Measurements from ENCODE around the gene ARMC3.

Gene ARMC3

DNA sequence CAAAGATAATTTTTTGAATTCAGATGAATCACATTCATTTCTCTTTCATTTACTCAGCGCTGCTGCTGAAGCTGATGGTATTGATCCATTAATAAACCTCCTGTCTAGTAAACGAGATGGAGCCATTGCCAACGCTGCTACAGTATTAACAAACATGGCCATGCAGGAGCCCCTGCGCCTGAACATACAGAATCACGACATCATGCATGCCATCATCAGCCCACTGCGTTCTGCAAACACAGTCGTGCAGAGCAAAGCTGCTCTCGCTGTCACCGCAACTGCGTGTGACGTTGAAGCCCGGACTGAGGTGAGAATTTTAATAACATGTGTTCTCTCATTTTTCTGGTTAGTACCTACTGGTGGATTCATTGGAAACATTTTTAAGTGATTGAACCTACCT lies 70.2 kb downstream of the ARMC3 start:
- Mint-ChIP-seq H3K9me3 (no peaks in the 10 kb centered on the region), H3K27ac (no peak overlapping the region), H3K36me3 (ENCODE audit: low read depth) (no peaks in the 10 kb centered on the region), H3K4me3 (no peak overlapping the region), H3K4me1 (peaks cover 44% of the 10 kb centered on the region), H3K27me3 (ENCODE audit: low read depth) (no peaks in the 10 kb centered on the region)
- TF ChIP-seq, protein P1, sequence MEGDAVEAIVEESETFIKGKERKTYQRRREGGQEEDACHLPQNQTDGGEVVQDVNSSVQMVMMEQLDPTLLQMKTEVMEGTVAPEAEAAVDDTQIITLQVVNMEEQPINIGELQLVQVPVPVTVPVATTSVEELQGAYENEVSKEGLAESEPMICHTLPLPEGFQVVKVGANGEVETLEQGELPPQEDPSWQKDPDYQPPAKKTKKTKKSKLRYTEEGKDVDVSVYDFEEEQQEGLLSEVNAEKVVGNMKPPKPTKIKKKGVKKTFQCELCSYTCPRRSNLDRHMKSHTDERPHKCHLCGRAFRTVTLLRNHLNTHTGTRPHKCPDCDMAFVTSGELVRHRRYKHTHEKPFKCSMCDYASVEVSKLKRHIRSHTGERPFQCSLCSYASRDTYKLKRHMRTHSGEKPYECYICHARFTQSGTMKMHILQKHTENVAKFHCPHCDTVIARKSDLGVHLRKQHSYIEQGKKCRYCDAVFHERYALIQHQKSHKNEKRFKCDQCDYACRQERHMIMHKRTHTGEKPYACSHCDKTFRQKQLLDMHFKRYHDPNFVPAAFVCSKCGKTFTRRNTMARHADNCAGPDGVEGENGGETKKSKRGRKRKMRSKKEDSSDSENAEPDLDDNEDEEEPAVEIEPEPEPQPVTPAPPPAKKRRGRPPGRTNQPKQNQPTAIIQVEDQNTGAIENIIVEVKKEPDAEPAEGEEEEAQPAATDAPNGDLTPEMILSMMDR (IDR thresholded peaks at IDR 0.05; ENCODE audit: unreplicated experiment in 3 of 3) = no peak

DNA sequence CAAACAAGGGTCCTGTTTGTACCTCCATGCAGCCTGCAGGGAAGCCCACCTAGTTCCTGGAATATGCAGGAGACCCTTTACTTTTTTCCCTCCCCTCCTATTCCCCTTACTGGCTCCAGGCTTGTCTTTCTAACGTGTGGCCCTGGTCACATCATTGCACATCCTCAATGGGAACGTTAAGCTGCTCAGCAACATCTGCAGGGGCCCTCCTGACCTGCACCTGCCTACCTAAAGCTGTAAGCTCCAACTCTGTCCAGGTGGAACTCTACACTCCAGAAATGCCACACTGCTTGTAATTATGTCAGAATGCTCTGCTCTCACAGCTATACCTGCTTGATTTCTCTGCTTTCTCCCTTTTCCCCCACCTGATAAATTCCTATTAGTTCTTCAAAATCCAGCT lies 72.1 kb downstream of the ARMC3 start:
- H3K4me3 Mint-ChIP-seq = no peak overlapping the region

DNA sequence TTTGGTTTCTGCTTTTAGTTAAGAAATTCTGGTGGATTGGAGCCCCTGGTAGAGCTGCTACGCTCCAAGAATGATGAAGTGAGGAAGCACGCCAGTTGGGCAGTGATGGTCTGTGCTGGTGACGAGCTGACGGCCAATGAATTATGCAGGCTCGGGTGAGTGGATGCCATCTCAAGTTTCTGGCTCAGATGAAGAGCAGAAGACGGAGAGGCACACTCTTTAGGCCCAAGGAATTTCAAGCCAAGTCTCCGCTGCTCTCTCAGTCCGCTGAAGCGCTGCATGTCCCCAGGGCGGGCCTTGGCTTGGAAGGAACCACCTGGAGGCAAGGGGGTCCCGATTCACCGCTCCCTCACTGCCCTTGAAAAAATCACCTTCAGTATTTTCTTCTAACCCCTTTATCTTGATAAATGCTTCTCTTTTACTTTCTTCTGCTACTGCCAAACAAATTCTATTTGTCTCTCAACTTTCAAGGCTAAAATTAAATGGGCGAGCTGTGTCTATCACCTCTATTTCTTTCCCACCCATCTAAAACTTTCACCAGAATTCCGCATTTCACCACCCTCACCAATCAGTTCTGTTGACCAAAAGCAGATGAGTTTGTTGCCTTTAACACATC lies 74.2 kb downstream of the ARMC3 start:
- no peak overlapping the region for H3K4me3 Mint-ChIP-seq
- peaks cover 4% of the 10 kb centered on the region for H3K27me3 Mint-ChIP-seq (ENCODE audit: low read depth)
- TF ChIP-seq, protein P1 (IDR thresholded peaks at IDR 0.05; ENCODE audit: unreplicated experiment in 3 of 3) = no peak
- H3K4me1 Mint-ChIP-seq = peaks cover 63% of the 10 kb centered on the region
- peak overlapping the region in 2 of 3 experiments; percentile 39 to 45 for H3K27ac Mint-ChIP-seq
- peaks cover 2% of the 10 kb centered on the region for H3K9me3 Mint-ChIP-seq
- no peaks in the 10 kb centered on the region for H3K36me3 Mint-ChIP-seq (ENCODE audit: low read depth)

More for the DNA sequence above, 72.1 kb downstream of the ARMC3 start:
- Mint-ChIP-seq H3K27me3 (ENCODE audit: low read depth) (no peaks in the 10 kb centered on the region), H3K27ac (no peak overlapping the region), H3K4me1 (peaks cover 50% of the 10 kb centered on the region), H3K36me3 (ENCODE audit: low read depth) (no peaks in the 10 kb centered on the region), H3K9me3 (peaks cover 2% of the 10 kb centered on the region)
- TF ChIP-seq, protein P1 (IDR thresholded peaks at IDR 0.05; ENCODE audit: unreplicated experiment in 3 of 3) = no peak

DNA sequence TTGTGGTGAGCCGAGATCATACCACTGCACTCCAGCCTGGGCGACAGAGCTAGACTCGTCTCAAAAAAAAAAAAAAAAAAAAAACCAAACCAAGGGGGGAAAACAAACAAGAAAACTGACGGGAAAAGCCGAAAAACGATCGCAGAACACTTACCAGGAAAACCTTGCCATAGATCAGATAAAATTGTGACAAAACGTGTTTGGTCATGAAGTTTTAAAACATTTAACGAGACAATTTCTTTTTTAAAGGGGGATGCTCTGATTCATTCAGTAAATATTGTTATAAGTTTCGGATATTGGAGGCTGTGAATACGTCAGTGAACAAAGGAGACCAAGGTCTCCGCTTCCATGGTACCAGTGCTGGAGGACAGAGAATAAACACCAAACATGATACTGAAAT lies 77.3 kb downstream of the ARMC3 start:
- TF ChIP-seq, protein P1 (IDR thresholded peaks at IDR 0.05; ENCODE audit: unreplicated experiment in 3 of 3) = no peak
- Mint-ChIP-seq H3K27me3 (ENCODE audit: low read depth) (peaks cover 4% of the 10 kb centered on the region), H3K36me3 (ENCODE audit: low read depth) (no peaks in the 10 kb centered on the region), H3K4me3 (no peak overlapping the region), H3K4me1 (peaks cover 60% of the 10 kb centered on the region), H3K27ac (no peak overlapping the region), H3K9me3 (peaks cover 2% of the 10 kb centered on the region)

DNA sequence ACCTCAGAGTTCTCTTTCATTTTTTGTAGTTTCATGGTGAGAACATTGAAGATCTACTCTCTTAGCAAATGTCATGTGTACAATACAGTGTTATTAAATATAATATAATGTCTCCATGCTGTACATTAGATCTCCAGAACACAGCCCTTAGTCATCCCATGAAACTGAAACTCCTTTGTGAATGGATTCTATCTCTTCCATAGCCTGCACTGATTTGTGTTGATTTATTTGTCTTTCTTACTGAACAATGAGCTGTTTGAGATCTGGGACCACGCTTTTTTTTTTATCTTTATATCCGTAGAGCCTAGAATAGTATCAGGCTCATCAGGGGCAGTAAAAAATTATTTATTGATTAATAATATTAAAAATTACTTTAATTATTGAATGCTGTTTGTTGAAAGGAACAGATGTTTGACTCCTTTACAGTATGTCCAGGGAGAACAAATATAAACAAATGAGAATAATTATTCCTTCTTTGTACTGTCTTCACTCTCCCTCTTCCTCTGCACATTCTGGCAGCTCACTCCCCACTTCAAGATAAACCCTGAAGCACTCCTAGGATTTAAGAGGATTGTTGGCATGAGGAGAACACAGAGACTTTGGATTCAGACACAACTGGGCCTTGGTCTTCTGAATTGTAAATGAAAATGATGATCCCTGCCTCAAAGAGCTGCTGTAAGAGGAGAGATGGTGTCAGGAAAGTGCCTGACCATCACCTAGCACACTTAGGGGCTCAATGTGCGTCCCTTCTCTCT lies 85.9 kb downstream of the ARMC3 start:
- Mint-ChIP-seq H3K27ac (no peak overlapping the region), H3K27me3 (ENCODE audit: low read depth) (peaks cover 7% of the 10 kb centered on the region), H3K4me3 (no peak overlapping the region), H3K9me3 (no peaks in the 10 kb centered on the region), H3K36me3 (ENCODE audit: low read depth) (no peaks in the 10 kb centered on the region), H3K4me1 (peaks cover 12% of the 10 kb centered on the region)
- TF ChIP-seq, protein P1 (IDR thresholded peaks at IDR 0.05; ENCODE audit: unreplicated experiment in 3 of 3) = no peak
